AG04449 (cell line): ENCODE measurements around the gene KCNMA1.

Experiments used
- CTCF ChIA-PET: fragments of 350-600 bp; formaldehyde crosslinking; extraction: SDS; loops from one replicate; lab custom pipeline; 2021; ENCODE audit warnings: antibody characterized with exemption; lab: Yijun Ruan, JAX
- POLR2A ChIA-PET: fragments of 400-600, 350-600 bp; formaldehyde crosslinking; extraction: SDS; loops from one replicate; lab custom pipeline; 2020; ENCODE audit warnings: antibody characterized with exemption, inconsistent platforms; lab: Yijun Ruan, JAX
- DNase-seq: peaks from one replicate; pipeline ENCODE4 v3.0.0-alpha.2; 2010; ENCODE audit warnings: low read depth, low spot score
- H3K4me3 ChIP-seq: 2 replicates; pipeline ENCODE4 v1.5.1; 2011; ENCODE audit warnings: low read depth, mild to moderate bottlenecking, control low read depth, low read length
- TF ChIP-seq, protein P1 (sequence below): IDR thresholded peaks from one replicate; pipeline ENCODE4 v1.5.1; 2011; ENCODE audit warnings: mild to moderate bottlenecking, moderate library complexity, low read length, control low read depth, inconsistent platforms; ENCODE audit not compliant: insufficient read depth; ENCODE audit errors: missing control alignments

Gene KCNMA1

DNA sequence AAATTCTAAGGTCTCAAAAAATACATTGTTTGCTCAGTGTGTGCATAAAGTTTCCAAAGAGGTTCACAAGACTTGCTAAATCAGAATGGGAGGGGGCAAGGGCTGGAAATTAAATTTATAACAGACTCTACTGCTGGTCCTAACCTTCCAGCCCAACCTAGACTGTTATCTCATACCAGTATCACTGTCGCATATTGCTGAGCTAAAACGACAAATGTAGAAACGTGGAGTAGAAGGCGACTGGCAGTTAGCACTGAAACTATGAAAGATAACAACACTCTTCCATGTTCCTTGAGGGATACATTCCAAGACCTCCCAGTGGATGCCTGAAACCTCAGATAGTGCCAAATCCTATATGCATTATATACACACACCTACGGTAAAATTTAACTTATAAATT, 514.3 kb downstream of the KCNMA1 start:
- TF ChIP-seq, protein P1, sequence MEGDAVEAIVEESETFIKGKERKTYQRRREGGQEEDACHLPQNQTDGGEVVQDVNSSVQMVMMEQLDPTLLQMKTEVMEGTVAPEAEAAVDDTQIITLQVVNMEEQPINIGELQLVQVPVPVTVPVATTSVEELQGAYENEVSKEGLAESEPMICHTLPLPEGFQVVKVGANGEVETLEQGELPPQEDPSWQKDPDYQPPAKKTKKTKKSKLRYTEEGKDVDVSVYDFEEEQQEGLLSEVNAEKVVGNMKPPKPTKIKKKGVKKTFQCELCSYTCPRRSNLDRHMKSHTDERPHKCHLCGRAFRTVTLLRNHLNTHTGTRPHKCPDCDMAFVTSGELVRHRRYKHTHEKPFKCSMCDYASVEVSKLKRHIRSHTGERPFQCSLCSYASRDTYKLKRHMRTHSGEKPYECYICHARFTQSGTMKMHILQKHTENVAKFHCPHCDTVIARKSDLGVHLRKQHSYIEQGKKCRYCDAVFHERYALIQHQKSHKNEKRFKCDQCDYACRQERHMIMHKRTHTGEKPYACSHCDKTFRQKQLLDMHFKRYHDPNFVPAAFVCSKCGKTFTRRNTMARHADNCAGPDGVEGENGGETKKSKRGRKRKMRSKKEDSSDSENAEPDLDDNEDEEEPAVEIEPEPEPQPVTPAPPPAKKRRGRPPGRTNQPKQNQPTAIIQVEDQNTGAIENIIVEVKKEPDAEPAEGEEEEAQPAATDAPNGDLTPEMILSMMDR = no peak
- POLR2A ChIA-PET = no interaction called here
- H3K4me3 ChIP-seq = no peak overlapping the region
- CTCF ChIA-PET = interaction anchor here (3.0 kb wide), 1 partner anchor 9 kb away, joined by 7 read pairs; no protein-coding TSS in a partner anchor
- DNase-seq = no peak

DNA sequence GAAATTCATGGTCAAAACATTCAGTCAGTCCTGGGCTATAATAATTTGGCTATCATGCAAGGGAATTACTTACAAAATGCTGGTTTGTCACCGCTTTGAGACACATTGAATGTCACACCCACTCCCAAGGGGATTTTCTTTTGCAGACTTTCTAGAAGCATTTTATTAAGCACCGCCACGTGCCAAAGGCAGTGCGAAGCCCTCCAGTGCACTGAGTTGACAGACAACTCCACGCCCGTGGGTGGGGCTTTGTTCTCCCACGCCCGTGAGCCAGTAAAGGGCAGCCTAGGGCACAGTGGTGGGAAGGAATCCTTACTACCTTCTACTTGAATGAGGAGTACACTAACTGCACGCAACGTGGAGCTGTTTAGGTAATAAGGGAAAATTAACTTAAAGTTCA, 515.8 kb downstream of the KCNMA1 start:
- ChIA-PET POLR2A (no interaction called here), CTCF (no interaction called here)

GRCh38 chr10:77120666-77121376, 516.8 kb downstream of the KCNMA1 start:
- ChIA-PET POLR2A (no interaction called here), CTCF (no interaction called here)
- H3K4me3 ChIP-seq = no peak overlapping the region
- DNase-seq = no peak
- TF ChIP-seq, protein P1 = no peak

More for the DNA sequence above, 515.8 kb downstream of the KCNMA1 start:
- TF ChIP-seq, protein P1 = no peak
- no peak overlapping the region for H3K4me3 ChIP-seq
- no peak for DNase-seq

DNA sequence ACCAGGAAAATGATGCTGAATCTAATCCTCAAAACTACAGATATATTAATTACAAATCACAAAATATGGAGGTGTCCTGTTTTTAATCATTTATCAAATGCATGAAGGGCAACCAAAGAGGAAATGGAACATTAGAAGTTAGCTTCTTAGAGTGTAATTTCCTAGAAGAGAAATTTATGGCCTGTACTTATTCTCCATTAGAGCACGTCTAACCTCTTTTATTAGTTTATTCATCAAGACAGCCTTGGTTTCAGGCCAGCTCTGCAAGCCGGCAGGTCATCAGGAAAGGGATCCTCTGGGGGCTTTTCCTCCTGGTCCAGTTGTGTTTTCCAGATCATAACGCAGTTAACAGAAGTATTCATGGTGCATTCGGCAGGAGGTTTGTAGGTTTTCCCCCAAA, 517.6 kb downstream of the KCNMA1 start:
- DNase-seq = no peak
- POLR2A ChIA-PET = no interaction called here
- CTCF ChIA-PET = no interaction called here
- TF ChIP-seq, protein P1 = no peak
- H3K4me3 ChIP-seq = no peak overlapping the region

DNA sequence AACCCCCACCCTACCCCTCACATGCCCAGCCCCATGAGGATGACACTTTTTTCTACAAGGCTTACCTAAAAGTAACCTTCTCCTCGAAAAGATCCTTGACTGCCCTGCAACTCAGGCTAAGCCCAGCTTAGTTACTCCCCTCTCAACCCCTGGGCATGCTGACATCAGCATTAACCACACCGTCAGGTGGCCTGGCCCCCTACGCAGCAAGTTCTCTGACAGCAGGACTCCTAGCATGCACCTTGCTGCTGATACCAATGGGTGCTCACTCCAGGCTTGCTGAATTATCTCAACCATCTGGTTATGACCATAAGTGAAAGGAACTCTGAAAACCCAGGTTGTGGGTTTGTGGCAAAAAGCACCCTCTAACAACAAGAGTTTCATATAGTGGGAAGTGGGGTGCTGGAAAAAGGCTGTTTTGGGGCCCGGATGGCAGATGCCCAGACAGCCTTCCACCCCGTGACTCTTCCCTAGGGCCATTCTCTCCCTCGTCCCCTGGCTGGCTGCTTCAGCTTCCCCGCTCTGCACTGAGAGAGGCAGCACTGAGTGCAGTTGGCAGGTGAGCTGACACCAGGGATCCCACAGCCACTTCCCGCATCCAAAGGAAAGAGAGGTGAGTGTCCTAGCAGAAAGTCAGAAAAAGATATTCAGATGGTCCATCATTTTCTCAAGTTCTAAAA, 518.9 kb downstream of the KCNMA1 start:
- CTCF ChIA-PET = no interaction called here
- no peak overlapping the region for H3K4me3 ChIP-seq
- TF ChIP-seq, protein P1 = no peak
- DNase-seq = no peak
- POLR2A ChIA-PET = no interaction called here

- CTCF ChIA-PET = no interaction called here
- no peak overlapping the region for H3K4me3 ChIP-seq
- no peak for DNase-seq
- TF ChIP-seq, protein P1 = no peak
- POLR2A ChIA-PET = no interaction called here
Observed at GRCh38 chr10:77117501-77117900, 520.1 kb downstream of the KCNMA1 start.
